Measurements from ENCODE around the gene KRTAP5-10. TPM values are rescaled to one million over a fixed set of nuclear protein-coding genes. Genes with fewer than 3 reads are reported as not detected.
"Not testable (repeated sequence)": the region's sequence is repeated elsewhere in the genome, so short reads cannot be mapped to it uniquely, and the experiment has no call there.

KRTAP5-10 gene
- total RNA-seq, 4 donors from 2014 or later, result not detected

DNA sequence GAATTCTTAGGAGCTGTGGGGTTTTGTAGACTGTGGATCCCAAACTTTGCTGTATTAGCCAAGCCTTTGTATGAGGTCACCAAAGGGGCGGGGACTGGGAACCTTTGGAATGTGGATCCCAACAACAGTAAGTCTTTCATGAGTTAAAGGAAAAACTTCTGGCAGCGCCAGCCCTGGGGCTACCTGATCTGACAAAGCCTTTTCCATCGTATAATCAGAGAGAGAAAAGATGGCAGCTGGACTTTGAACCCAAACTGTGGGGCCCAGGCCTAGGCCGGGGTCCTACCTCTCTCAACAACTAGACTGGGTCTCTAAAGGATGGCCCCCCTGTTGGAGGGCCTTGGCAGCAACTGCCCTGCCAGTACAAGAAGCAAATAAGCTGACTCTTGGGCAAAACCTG, 23.0 kb downstream of the KRTAP5-10 start:
- H3K27ac ChIP-seq; H3K4me1 ChIP-seq; H3K4me3 ChIP-seq; intact Hi-C loops (cut with DNase I; ENCODE audit: low total_unique reads); H3K27me3 ChIP-seq; in situ Hi-C loops (cut with MboI; ENCODE audit: low sequenced_read_pairs in 4 of 4); H3K9me3 ChIP-seq; DNase-seq; ATAC-seq; H3K36me3 ChIP-seq: not testable (repeated sequence)

DNA sequence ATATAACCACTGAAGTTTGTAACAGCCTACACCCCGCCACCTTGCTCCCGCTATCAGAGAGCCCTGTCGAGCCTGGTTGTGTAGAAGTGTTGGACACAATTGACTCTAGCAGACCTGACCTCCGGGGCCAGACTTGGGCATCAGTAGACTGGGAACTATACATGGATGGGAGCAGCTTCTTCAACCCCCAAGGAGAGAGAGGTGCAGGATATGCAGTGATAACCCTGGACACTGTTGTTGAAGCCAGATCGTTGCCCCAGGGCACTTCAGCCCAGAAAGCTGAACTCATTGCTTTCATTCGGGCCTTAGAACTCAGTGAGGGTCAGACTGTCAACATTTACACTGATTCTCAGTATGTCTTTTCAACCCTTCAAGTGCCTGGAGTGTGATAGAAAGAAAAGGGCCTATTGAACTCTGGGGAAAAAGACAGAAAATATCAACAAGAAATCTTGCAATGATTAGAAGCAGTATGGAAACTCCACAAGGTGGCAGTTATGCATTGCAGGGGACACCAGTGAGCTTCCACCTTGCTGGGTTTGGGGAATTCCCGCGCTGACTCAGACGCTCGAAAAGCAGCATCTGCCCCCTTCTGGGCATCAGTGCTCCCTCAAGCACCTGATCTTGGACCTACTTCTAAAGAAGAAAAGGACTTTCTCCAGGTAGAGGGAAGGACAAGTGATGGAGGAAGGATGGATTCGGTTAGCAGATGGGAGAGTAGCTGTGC, 23.6 kb downstream of the KRTAP5-10 start:
- H3K9me3 ChIP-seq; H3K4me3 ChIP-seq; H3K27ac ChIP-seq; H3K27me3 ChIP-seq; H3K4me1 ChIP-seq; in situ Hi-C loops (cut with MboI; ENCODE audit: low sequenced_read_pairs in 4 of 4); H3K36me3 ChIP-seq; ATAC-seq; DNase-seq; intact Hi-C loops (cut with DNase I; ENCODE audit: low total_unique reads): not testable (repeated sequence)

DNA sequence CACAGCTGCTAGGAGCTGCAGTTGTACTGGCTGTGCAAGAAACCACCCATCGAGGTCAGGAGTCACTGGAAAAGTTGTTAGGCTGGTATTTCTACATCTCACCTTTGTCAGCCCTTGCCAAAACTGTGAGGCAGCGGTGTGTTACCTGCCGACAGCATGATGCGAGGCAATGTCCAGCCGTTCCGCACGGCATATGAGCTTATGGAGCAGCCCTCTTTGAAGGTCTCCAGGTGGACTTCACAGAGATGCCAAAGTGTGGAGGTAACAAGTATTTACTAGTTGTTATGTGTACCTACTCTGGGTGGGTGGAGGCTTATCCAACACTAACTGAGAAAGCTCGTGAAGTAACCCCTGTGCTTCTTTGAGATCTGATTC, 24.2 kb downstream of the KRTAP5-10 start:
- ATAC-seq; H3K27ac ChIP-seq; in situ Hi-C loops (cut with MboI; ENCODE audit: low sequenced_read_pairs in 4 of 4): not testable (repeated sequence)

DNA sequence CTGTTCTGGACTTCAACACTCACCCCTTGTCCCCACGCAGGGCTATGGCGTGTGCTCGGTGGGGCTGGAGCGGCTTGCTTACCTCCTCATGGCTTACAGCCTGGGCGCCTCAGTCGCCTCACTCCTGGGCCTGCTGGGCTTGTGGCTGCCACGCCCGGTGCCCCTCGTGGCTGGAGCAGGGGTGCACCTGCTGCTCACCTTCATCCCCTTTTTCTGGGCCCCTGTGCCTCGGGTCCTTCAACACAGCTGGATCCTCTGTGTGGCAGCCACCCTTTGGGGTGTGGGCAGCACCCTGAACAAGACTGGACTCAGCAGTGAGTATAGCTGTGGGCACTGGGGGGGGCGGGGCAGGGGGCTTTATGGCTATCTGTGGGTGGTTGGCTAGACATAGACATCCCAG, 37.9 kb downstream of the KRTAP5-10 start:
- H3K9me3 ChIP-seq; in situ Hi-C loops (cut with MboI; ENCODE audit: low sequenced_read_pairs in 4 of 4); ATAC-seq; H3K4me1 ChIP-seq; DNase-seq; intact Hi-C loops (cut with DNase I; ENCODE audit: low total_unique reads); H3K27ac ChIP-seq; H3K36me3 ChIP-seq; H3K4me3 ChIP-seq: not testable (repeated sequence)
- H3K27me3 ChIP-seq, result peaks cover 9 to 24% (median 13%) of the 10 kb centered on the region in 3 donors

More for the DNA sequence above, 24.2 kb downstream of the KRTAP5-10 start:
- H3K27me3 ChIP-seq; DNase-seq; H3K36me3 ChIP-seq; H3K4me1 ChIP-seq; intact Hi-C loops (cut with DNase I; ENCODE audit: low total_unique reads); H3K9me3 ChIP-seq; H3K4me3 ChIP-seq: not testable (repeated sequence)

DNA sequence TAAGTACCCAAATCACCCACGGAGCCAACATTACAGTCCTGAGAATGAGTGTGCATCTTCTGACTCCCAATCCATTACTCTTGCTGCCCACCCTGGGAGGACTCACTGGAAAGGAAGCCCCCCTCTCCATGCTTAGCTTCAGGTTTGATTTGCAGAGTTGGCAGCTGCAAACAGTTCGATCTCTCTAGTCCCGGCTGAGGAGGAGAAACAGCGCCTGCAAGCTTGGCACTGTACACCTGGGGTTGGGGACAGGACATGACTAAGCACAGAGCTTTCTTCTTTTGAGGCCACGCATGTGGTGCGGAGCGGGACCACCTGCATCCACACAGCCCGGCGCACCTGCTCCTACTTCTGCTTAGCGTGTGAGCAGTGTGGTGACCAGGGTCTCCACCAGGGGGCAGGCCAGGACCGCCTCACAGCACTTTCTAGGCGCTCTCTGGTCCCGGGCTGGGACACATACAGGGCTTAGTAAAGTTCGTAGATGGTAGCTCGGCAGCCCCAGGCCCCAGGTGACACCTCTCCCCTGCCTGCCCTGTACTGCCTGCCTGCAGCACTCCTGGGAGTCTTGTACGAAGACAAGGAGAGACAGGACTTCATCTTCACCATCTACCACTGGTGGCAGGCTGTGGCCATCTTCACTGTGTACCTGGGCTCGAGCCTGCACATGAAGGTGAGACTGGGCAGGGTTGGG, 39.6 kb downstream of the KRTAP5-10 start:
- H3K27ac ChIP-seq; H3K4me3 ChIP-seq; H3K9me3 ChIP-seq; H3K36me3 ChIP-seq; ATAC-seq; intact Hi-C loops (cut with DNase I; ENCODE audit: low total_unique reads); DNase-seq; H3K4me1 ChIP-seq; in situ Hi-C loops (cut with MboI; ENCODE audit: low sequenced_read_pairs in 4 of 4): not testable (repeated sequence)
- TF ChIP-seq, protein P1, sequence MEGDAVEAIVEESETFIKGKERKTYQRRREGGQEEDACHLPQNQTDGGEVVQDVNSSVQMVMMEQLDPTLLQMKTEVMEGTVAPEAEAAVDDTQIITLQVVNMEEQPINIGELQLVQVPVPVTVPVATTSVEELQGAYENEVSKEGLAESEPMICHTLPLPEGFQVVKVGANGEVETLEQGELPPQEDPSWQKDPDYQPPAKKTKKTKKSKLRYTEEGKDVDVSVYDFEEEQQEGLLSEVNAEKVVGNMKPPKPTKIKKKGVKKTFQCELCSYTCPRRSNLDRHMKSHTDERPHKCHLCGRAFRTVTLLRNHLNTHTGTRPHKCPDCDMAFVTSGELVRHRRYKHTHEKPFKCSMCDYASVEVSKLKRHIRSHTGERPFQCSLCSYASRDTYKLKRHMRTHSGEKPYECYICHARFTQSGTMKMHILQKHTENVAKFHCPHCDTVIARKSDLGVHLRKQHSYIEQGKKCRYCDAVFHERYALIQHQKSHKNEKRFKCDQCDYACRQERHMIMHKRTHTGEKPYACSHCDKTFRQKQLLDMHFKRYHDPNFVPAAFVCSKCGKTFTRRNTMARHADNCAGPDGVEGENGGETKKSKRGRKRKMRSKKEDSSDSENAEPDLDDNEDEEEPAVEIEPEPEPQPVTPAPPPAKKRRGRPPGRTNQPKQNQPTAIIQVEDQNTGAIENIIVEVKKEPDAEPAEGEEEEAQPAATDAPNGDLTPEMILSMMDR (IDR thresholded peaks at IDR 0.05 in 4 of 5, conservative IDR thresholded peaks at IDR 0.05 in 1 of 5), result peak in 2 of 5 experiments; percentile 12 to 34
- H3K27me3 ChIP-seq, result peaks cover 17 to 32% (median 22%) of the 10 kb centered on the region in 3 donors

DNA sequence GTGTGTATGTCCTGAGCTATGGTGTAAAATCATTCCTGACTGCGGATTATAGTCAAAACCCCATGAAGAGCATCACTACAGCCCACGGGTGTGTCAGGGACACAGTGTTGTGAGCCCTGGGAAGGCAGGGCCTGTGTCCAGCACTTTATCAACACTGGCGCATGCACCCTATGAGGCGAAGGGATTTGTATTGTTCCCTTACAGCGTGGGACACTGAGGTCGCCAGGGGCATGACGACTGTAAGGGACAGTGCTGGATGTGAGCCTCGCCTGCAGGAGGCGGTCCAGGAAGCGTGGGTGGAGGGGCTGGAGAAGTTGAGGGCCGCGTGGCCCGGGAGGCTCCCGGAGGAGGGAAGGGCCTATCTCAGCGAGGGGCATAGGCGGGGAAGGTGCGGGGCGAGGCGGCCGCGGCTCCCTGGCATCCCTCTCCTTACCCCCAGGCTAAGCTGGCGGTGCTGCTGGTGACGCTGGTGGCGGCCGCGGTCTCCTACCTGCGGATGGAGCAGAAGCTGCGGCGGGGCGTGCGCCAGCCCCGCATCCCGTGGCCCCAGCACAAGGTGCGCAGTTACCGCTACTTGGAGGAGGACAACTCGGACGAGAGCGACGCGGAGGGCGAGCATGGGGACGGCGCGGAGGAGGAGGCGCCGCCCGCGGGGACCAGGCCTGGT, 41.6 kb downstream of the KRTAP5-10 start:
- in situ Hi-C loops (cut with MboI; ENCODE audit: low sequenced_read_pairs in 4 of 4); DNase-seq; intact Hi-C loops (cut with DNase I; ENCODE audit: low total_unique reads); H3K36me3 ChIP-seq; H3K4me3 ChIP-seq; H3K4me1 ChIP-seq; H3K27ac ChIP-seq; H3K9me3 ChIP-seq; ATAC-seq: not testable (repeated sequence)
- H3K27me3 ChIP-seq, result peaks cover 17 to 26% (median 22%) of the 10 kb centered on the region in 3 donors

DNA sequence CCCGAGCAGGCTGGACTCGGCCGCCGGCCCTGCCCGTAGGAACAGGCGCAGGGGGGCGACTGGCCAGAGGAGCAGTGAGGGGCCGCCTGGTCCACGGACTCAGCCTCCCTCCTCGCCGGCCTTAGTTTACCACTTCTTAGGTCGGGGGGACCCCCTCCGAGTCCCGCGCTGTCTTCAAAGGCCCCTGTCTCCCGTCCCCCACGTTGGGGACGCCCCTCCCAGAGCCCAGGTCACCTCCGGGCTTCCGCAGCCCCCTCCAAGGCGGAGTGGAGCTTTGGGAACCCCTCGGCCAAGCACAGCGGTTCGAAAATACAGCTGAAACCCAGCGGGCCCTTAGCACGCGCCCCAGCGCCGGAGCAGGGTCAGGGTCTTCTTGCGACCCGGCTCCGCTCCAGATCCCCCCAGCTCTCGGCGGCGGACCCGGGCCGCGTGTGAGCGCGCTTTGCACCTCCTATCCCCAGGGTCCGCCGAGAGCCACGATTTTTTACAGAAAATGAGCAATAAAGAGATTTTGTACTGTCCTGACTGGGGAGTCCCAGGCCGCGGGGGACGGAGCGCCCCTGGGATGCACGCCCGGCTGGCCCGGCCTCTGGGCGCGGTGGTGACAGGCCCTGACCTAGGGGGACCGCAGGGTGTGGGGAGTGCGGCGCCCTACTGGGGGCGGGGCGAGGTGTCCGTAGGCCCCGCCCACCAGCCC, 42.3 kb downstream of the KRTAP5-10 start:
- Histone ChIP-seq H3K4me3 (peak overlapping the region in 1 of 4 donors; percentile 9), H3K27me3 (peaks cover 17 to 26% (median 22%) of the 10 kb centered on the region in 3 donors)
- H3K4me1 ChIP-seq; H3K27ac ChIP-seq; DNase-seq; H3K36me3 ChIP-seq; intact Hi-C loops (cut with DNase I; ENCODE audit: low total_unique reads); ATAC-seq; H3K9me3 ChIP-seq; in situ Hi-C loops (cut with MboI; ENCODE audit: low sequenced_read_pairs in 4 of 4): not testable (repeated sequence)

DNA sequence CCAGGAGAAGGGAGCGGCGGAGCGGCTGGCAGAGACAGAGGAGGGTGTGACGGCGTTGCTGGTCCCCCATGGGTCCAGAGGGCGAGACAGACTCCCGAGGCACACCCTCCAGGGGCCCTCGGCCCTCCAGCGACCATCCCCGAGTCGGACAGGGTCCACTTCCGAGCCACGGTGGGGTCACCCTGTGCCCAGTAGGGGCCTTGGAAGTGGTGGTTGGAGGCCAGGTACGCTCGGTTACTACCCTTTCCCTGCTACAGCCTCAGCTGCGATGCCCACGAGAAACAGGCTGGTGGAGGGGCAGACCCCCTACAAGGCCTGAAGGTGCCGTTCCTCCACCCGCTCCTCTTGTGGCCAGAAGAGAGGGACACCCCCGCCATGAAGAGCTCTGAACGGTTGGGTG, 42.9 kb downstream of the KRTAP5-10 start:
- H3K4me1 ChIP-seq; H3K36me3 ChIP-seq; H3K4me3 ChIP-seq; DNase-seq; in situ Hi-C loops (cut with MboI; ENCODE audit: low sequenced_read_pairs in 4 of 4); H3K27ac ChIP-seq; ATAC-seq; H3K9me3 ChIP-seq; intact Hi-C loops (cut with DNase I; ENCODE audit: low total_unique reads): not testable (repeated sequence)
- H3K27me3 ChIP-seq, result peaks cover 17 to 24% (median 22%) of the 10 kb centered on the region in 3 donors

DNA sequence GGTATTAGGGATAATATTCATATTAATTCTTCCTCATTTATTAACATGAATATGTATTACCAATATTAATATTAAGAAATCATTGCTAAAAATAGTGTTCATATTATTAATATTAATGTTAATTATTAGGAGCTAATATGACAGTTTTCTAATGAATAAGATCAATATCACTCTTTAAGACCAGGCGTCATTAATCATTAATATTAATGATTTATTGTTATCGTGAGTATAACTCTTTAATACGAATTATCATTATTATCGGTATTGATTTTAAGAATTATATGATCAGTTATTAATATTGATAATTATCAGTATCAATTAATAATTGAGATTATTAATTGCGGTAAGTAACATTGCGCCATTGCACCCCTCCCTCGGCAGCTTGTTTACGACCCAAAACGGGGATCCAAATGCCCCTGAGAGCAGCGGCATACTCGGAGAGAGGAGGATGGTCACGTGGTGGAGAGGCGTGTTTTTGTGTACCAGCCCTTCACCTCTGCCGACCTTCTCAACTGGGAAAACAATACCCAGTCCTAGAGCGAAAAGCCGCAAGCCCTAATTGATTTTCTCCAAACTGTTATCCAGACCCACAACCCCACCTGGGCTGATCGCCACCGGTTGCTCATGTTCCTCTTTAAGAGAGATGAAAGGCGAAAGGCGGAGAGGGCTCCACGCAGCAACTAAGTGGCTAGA, 46.0 kb downstream of the KRTAP5-10 start:
- H3K27ac ChIP-seq; in situ Hi-C loops (cut with MboI; ENCODE audit: low sequenced_read_pairs in 4 of 4); ATAC-seq; DNase-seq; intact Hi-C loops (cut with DNase I; ENCODE audit: low total_unique reads); H3K4me1 ChIP-seq; H3K36me3 ChIP-seq; H3K9me3 ChIP-seq; H3K4me3 ChIP-seq: not testable (repeated sequence)
- peaks cover 17 to 22% (median 20%) of the 10 kb centered on the region in 3 donors for H3K27me3 ChIP-seq

DNA sequence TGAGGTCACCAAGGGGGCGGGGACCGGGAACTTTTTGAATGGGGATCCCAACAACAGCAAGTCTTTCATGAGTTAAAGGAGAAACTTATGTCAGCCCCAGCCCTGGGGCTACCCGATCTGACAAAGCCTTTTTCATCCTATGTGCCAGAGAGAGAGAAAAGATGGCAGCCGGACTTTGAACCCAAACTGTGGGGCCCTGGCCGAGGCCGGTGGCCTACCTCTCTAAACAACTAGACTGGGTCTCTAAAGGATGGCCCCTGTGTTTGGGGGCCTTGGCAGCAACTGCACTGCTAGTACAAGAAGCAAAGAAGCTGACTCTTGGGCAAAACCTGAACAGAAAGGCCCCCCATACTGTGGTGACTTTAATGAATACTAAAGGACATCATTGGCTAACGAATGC, 48.6 kb downstream of the KRTAP5-10 start:
- not testable (repeated sequence) for H3K27me3 ChIP-seq

More for the DNA sequence above, 48.6 kb downstream of the KRTAP5-10 start:
- DNase-seq; H3K27ac ChIP-seq; H3K9me3 ChIP-seq; H3K36me3 ChIP-seq; H3K4me3 ChIP-seq; intact Hi-C loops (cut with DNase I; ENCODE audit: low total_unique reads); H3K4me1 ChIP-seq; in situ Hi-C loops (cut with MboI; ENCODE audit: low sequenced_read_pairs in 4 of 4); ATAC-seq: not testable (repeated sequence)
